Esophagus squamous epithelium (tissue), 4 donors: ENCODE measurements around the gene IQSEC3.

Experiments
- POLR2A ChIP-seq, 4 donors: fragments of 450-650 bp; IDR thresholded peaks; one replicate each; pipeline ENCODE4 v1.6.1; 2017; ENCODE audit warnings: antibody characterized with exemption in 4 of 4, mild to moderate bottlenecking in 4 of 4, moderate library complexity in 3 of 4
- TF ChIP-seq, protein P1 (sequence below), 6 experiments: fragments of 450-650 bp in 4 of 6; fragments of 200-600 bp in 2 of 6; sonication (generic) in 2 of 6; IDR thresholded peaks; one replicate each; pipeline ENCODE4 v1.5.1; 2016 to 2019; ENCODE audit warnings: antibody characterized with exemption in 6 of 6, mild to moderate bottlenecking in 4 of 6, moderate library complexity in 4 of 6

- TF ChIP-seq, protein P1, sequence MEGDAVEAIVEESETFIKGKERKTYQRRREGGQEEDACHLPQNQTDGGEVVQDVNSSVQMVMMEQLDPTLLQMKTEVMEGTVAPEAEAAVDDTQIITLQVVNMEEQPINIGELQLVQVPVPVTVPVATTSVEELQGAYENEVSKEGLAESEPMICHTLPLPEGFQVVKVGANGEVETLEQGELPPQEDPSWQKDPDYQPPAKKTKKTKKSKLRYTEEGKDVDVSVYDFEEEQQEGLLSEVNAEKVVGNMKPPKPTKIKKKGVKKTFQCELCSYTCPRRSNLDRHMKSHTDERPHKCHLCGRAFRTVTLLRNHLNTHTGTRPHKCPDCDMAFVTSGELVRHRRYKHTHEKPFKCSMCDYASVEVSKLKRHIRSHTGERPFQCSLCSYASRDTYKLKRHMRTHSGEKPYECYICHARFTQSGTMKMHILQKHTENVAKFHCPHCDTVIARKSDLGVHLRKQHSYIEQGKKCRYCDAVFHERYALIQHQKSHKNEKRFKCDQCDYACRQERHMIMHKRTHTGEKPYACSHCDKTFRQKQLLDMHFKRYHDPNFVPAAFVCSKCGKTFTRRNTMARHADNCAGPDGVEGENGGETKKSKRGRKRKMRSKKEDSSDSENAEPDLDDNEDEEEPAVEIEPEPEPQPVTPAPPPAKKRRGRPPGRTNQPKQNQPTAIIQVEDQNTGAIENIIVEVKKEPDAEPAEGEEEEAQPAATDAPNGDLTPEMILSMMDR (IDR thresholded peaks at IDR 0.05), result no peak
- TF ChIP-seq POLR2A (IDR thresholded peaks at IDR 0.05), result no peak
These were observed 38.0 kb downstream of the IQSEC3 start for GRCh38 chr12:104551-105081.
